GM18502 (cell line): Measurements from ENCODE around the gene VPS54.

ENCODE experiments used
- ATAC-seq: cut with Tn5 transposase; IDR thresholded peaks from one replicate; pipeline ENCODE4 v1.9.1; 2021; ENCODE audit warnings: mild to moderate bottlenecking; ENCODE audit not compliant: unreplicated experiment, poor library complexity

The VPS54 gene

GRCh38 chr2:64024259-64024949 lies 5.2 kb upstream of the VPS54 start:
- no peak for ATAC-seq

- ATAC-seq: no peak
Observed at GRCh38 chr2:64023485-64024258, 4.4 kb upstream of the VPS54 start.

- ATAC-seq: no peak
Observed at GRCh38 chr2:64021578-64021977, 2.4 kb upstream of the VPS54 start.

- no peak for ATAC-seq
Observed at GRCh38 chr2:64019975-64020528, 824 bp upstream of the VPS54 start.

- ATAC-seq: peak; percentile 64
Observed at GRCh38 chr2:64018701-64019082, 536 bp downstream of the VPS54 start.

GRCh38 chr2:64017811-64018700 lies 1.2 kb downstream of the VPS54 start:
- no peak for ATAC-seq

- ATAC-seq: no peak
Observed at GRCh38 chr2:64015898-64016297, 3.3 kb downstream of the VPS54 start.

- ATAC-seq: no peak
Observed at GRCh38 chr2:64015391-64015790, 3.8 kb downstream of the VPS54 start.

- no peak for ATAC-seq
Observed at GRCh38 chr2:64014628-64015027, 4.6 kb downstream of the VPS54 start.

GRCh38 chr2:64013053-64013452 lies 6.2 kb downstream of the VPS54 start:
- no peak for ATAC-seq

- no peak for ATAC-seq
Observed at GRCh38 chr2:64012115-64012514, 7.1 kb downstream of the VPS54 start.

GRCh38 chr2:64008434-64009009 lies 10.7 kb downstream of the VPS54 start:
- ATAC-seq: no peak

GRCh38 chr2:64007924-64008323 lies 11.3 kb downstream of the VPS54 start:
- ATAC-seq: no peak

GRCh38 chr2:64005707-64006356 lies 13.4 kb downstream of the VPS54 start:
- ATAC-seq: no peak

GRCh38 chr2:64003239-64003638 lies 16.0 kb downstream of the VPS54 start:
- ATAC-seq: no peak

GRCh38 chr2:64001382-64002101 lies 17.7 kb downstream of the VPS54 start:
- ATAC-seq: no peak

- ATAC-seq: no peak
Observed at GRCh38 chr2:64000630-64001381, 18.4 kb downstream of the VPS54 start.

GRCh38 chr2:63999049-63999448 lies 20.2 kb downstream of the VPS54 start:
- ATAC-seq: no peak
